ENCODE results near the gene FBXL20.

FBXL20 gene

DNA sequence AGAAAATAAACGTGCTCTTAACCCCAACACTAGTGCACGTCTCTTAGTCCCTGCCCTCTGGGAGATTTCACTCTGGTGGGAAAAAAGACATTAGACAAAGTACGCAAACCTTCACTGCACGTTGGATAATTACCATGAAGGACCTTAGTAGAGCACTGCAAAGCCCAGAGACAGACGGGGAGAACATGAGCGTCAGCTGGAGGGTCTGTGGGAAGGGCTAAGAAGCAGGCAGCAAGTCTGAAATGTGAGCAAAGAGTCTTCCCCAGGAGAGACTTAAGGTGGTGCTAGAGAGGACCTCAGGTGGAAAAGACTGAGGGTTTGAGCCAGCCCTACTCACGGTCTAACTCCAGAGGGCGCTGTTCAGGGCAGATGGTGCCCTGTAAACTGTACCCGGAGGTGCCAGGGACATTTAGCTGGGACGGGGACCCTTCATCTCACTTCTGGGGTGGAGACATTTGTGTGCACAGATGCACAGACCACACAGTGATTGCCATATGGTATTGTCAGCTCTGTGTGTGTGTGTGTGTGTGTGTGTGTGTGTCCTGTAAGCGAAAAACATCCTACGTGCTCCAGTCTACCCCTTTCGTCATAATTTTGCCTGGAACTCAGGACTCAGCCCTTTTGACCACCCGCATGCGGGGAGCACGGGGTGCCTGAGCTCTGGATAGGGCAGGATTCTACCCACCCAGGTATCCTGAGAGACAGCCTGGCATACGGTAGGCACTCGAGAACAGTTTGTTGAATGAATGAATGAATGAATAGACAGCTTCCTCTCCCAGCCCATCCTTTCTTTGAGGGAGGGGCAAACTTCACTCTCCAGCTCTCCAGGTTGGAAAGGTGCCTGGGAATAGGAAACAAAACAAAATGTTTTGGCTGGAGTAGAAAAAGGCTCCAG, 165.6 kb downstream of the FBXL20 start:
- peak; percentile 72 for DNase-seq (ENCODE audit: low read depth)
- no peak overlapping the region for H3K4me3 ChIP-seq (replicated peaks; ENCODE audit: low read depth, low read length)
- TF ChIP-seq, protein P1, sequence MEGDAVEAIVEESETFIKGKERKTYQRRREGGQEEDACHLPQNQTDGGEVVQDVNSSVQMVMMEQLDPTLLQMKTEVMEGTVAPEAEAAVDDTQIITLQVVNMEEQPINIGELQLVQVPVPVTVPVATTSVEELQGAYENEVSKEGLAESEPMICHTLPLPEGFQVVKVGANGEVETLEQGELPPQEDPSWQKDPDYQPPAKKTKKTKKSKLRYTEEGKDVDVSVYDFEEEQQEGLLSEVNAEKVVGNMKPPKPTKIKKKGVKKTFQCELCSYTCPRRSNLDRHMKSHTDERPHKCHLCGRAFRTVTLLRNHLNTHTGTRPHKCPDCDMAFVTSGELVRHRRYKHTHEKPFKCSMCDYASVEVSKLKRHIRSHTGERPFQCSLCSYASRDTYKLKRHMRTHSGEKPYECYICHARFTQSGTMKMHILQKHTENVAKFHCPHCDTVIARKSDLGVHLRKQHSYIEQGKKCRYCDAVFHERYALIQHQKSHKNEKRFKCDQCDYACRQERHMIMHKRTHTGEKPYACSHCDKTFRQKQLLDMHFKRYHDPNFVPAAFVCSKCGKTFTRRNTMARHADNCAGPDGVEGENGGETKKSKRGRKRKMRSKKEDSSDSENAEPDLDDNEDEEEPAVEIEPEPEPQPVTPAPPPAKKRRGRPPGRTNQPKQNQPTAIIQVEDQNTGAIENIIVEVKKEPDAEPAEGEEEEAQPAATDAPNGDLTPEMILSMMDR (IDR thresholded peaks at IDR 0.05; ENCODE audit: low read length, missing control alignments): peak; percentile 80

DNA sequence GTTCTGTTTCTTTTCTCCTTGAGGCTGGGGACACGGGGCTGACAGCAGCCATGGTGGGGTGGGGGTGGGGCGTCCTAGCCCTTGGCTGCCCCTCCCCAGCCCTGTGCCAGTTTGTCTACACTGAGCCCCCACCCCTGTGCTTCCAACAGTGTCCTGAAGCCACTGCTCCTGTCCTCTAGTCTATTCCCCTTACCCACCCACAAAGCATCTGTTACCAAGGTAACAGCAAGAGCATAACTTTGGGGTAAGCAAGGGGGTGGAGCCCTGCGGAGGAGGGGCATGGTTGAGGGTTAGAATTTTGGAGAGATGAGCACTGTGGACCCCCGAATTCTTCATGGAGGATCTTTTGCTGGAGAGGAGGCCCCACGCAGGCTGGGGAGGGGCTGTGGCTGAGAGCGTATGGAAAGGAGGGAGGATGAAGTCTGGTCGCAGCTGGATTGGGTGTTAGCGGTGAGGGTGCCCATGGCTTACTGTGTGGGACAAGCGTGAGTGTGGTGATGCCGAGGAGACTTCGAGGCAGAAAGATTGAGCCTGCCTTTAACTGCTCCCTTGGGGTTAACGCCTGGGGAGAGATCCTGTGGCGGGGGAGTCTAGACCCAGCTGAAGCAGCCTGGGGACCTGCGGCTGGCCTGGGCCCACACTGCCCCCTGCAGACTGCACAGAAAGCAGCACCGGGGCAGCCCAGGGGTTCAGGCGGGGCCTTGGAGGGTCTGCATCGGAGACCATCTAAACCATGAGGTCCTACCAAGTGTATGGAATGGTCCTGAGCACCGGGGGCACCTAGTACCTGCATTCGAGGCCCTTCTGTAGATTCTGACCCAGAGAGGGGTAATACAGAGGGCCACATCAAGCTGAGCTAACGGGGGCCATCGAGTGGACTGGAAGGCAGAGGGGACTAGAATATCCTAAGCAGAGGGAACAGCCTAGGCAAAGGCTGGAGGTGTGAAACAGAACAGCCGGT, 169.6 kb downstream of the FBXL20 start:
- peak; percentile 53 for DNase-seq (ENCODE audit: low read depth)
- H3K4me3 ChIP-seq (replicated peaks; ENCODE audit: low read depth, low read length): no peak overlapping the region
- TF ChIP-seq, protein P1 (IDR thresholded peaks at IDR 0.05; ENCODE audit: low read length, missing control alignments): peak; percentile 79

DNA sequence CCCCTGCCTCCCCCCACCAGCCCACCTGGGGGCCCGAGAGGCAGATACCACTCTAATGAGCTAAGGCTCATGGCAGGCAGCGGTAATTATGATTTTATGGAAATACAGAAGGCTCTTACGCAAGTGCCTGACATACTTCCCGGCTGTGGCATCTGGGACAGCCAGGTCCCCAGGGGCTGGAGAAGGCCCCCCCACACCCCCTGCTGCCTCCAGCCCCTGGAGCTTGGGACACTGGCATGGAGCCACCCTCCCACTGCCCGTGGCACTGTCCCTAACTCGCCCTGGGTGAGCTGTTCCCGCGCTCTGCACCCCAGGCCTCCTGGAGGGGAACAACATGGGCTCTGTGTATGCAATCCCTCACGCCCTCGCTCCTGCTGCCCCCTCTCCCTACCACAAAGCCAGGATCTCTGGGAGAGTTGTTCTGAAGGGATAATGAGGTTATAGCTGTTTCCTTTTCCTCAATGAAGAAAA, 170.3 kb downstream of the FBXL20 start:
- no peak for DNase-seq (ENCODE audit: low read depth)
- no peak overlapping the region for H3K4me3 ChIP-seq (replicated peaks; ENCODE audit: low read depth, low read length)
- TF ChIP-seq, protein P1 (IDR thresholded peaks at IDR 0.05; ENCODE audit: low read length, missing control alignments): no peak

DNA sequence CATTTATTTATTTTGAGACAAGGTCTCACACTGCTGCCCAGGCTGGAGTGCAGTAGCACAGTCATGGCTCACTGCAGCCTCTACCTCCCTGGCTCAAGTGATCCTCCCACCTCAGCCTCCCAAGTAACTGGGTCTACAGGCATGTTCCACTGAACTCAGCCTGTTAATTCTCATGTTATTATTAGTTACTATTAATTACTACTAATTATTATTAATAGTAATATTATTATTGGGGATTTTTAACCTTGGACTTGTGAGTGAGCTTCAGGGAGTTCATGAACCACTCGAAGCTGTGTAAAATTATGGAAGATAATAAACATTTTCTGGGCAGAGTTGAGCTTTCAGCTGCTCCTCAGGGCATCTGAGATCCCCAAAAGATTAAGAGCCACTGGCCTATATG, 171.1 kb downstream of the FBXL20 start:
- H3K4me3 ChIP-seq (replicated peaks; ENCODE audit: low read depth, low read length): no peak overlapping the region
- no peak for DNase-seq (ENCODE audit: low read depth)
- TF ChIP-seq, protein P1 (IDR thresholded peaks at IDR 0.05; ENCODE audit: low read length, missing control alignments): no peak

DNA sequence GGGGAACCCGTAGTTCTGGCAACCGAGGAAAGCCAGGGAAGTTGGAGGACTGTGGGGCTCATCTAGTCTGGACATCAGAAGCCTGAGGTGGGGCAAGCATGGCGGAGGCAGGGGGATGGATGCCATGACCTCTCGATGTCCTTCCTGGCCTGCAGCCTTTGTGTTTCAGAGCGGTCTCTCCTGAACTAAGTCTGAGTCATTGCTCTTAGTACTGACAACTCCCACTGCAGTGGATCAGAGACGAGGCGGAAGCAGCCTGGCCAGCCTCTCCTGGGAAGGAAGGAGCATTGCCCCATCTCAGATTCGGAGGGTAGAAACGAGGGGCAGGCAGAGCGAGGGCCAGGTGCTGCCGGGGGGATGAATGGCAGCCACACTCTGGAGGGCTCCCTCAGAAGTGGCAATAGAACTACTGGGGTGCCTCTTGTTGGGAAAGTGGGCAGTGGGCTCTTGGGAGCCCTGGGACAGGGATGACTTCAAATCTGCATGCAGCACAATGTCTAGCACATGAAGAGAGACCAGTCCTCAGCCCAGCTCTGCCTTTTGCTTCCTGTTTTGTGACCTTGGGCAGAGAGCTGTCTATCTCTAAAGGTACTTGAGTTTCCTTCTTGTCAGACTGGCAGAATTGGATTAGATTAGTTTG, 172.0 kb downstream of the FBXL20 start:
- DNase-seq (ENCODE audit: low read depth): peak; percentile 80
- TF ChIP-seq, protein P1 (IDR thresholded peaks at IDR 0.05; ENCODE audit: low read length, missing control alignments): no peak
- no peak overlapping the region for H3K4me3 ChIP-seq (replicated peaks; ENCODE audit: low read depth, low read length)

DNA sequence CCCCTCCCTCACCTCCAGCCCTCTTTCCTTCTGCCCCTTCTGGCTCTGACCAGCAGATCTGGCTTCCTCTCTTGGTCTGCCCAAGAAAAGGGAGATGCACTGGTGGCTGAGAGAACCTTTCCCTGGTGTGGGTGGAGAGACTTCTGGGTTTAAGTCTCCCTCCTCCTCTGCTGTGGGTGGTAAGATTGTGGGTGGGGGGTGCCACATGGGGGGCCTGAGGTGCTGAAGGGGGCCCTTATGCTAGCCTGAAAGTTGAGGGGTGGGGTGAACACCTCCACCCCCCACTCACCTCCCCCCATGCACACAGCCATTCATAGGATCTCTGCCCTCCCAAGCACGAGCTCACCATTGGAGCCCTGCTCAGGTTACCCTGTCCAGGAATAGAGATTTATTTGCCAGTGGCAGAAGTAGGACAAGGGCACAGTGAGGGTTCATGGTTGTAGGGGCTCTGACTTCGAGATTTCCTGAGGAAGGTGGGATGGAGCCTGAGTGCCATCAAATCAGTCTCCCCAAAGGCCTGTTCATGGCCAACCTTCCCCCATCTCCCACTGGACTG, 174.0 kb downstream of the FBXL20 start:
- H3K4me3 ChIP-seq (replicated peaks; ENCODE audit: low read depth, low read length): no peak overlapping the region
- TF ChIP-seq, protein P1 (IDR thresholded peaks at IDR 0.05; ENCODE audit: low read length, missing control alignments): no peak

More for the DNA sequence above, 174.0 kb downstream of the FBXL20 start:
- DNase-seq (ENCODE audit: low read depth): no peak

Measured in fibroblast of pulmonary artery (primary cell).